Measurements from ENCODE around the gene ITPR2.
A peak's percentile ranks its signal among the peaks of the same experiment; 100 is the strongest.

The ITPR2 gene

GRCh38 chr12:26861690-26862089, 28.7 kb upstream of the ITPR2 start:
- Mint-ChIP-seq H3K4me3 (no peak overlapping the region), H3K36me3 (ENCODE audit: low read depth) (no peaks in the 10 kb centered on the region), H3K4me1 (ENCODE audit: low read depth) (peaks cover 5% of the 10 kb centered on the region), H3K27me3 (peaks cover 4% of the 10 kb centered on the region), H3K27ac (no peak overlapping the region), H3K9me3 (no peaks in the 10 kb centered on the region)
- no peak for DNase-seq

GRCh38 chr12:26857465-26858176, 24.6 kb upstream of the ITPR2 start:
- H3K27ac Mint-ChIP-seq, result no peak overlapping the region
- no peaks in the 10 kb centered on the region for H3K27me3 Mint-ChIP-seq
- no peak for DNase-seq
- no peaks in the 10 kb centered on the region for H3K4me1 Mint-ChIP-seq (ENCODE audit: low read depth)
- H3K4me3 Mint-ChIP-seq, result no peak overlapping the region
- H3K36me3 Mint-ChIP-seq (ENCODE audit: low read depth), result no peaks in the 10 kb centered on the region
- H3K9me3 Mint-ChIP-seq, result no peaks in the 10 kb centered on the region

GRCh38 chr12:26855337-26855736, 22.3 kb upstream of the ITPR2 start:
- Mint-ChIP-seq H3K36me3 (ENCODE audit: low read depth) (no peaks in the 10 kb centered on the region), H3K27me3 (no peaks in the 10 kb centered on the region), H3K27ac (no peak overlapping the region), H3K4me3 (no peak overlapping the region), H3K9me3 (no peaks in the 10 kb centered on the region), H3K4me1 (ENCODE audit: low read depth) (no peaks in the 10 kb centered on the region)
- no peak for DNase-seq

- Mint-ChIP-seq H3K9me3 (no peaks in the 10 kb centered on the region), H3K4me3 (no peak overlapping the region), H3K27ac (no peak overlapping the region), H3K36me3 (ENCODE audit: low read depth) (no peaks in the 10 kb centered on the region), H3K4me1 (ENCODE audit: low read depth) (no peaks in the 10 kb centered on the region), H3K27me3 (peaks cover 3% of the 10 kb centered on the region)
- DNase-seq, result no peak
Observed at GRCh38 chr12:26854031-26854390, 21.0 kb upstream of the ITPR2 start.

GRCh38 chr12:26853303-26854030, 20.5 kb upstream of the ITPR2 start:
- DNase-seq, result peak; percentile 73
- H3K4me3 Mint-ChIP-seq, result no peak overlapping the region
- H3K27me3 Mint-ChIP-seq, result peaks cover 6% of the 10 kb centered on the region
- H3K36me3 Mint-ChIP-seq (ENCODE audit: low read depth), result no peaks in the 10 kb centered on the region
- no peaks in the 10 kb centered on the region for H3K9me3 Mint-ChIP-seq
- no peak overlapping the region for H3K27ac Mint-ChIP-seq
- H3K4me1 Mint-ChIP-seq (ENCODE audit: low read depth), result no peaks in the 10 kb centered on the region

- DNase-seq, result no peak
- Mint-ChIP-seq H3K27ac (no peak overlapping the region), H3K4me1 (ENCODE audit: low read depth) (peaks cover 3% of the 10 kb centered on the region), H3K9me3 (no peaks in the 10 kb centered on the region), H3K27me3 (peaks cover 14% of the 10 kb centered on the region), H3K4me3 (no peak overlapping the region), H3K36me3 (ENCODE audit: low read depth) (no peaks in the 10 kb centered on the region)
Observed at GRCh38 chr12:26851031-26851809, 18.2 kb upstream of the ITPR2 start.

- no peaks in the 10 kb centered on the region for H3K36me3 Mint-ChIP-seq (ENCODE audit: low read depth)
- H3K4me3 Mint-ChIP-seq, result no peak overlapping the region
- no peak for DNase-seq
- H3K4me1 Mint-ChIP-seq (ENCODE audit: low read depth), result peaks cover 5% of the 10 kb centered on the region
- no peaks in the 10 kb centered on the region for H3K9me3 Mint-ChIP-seq
- peaks cover 17% of the 10 kb centered on the region for H3K27me3 Mint-ChIP-seq
- H3K27ac Mint-ChIP-seq, result no peak overlapping the region
Observed at GRCh38 chr12:26848156-26848825, 15.3 kb upstream of the ITPR2 start.

GRCh38 chr12:26847431-26847830, 14.4 kb upstream of the ITPR2 start:
- Mint-ChIP-seq H3K27me3 (peaks cover 17% of the 10 kb centered on the region), H3K4me1 (ENCODE audit: low read depth) (peaks cover 5% of the 10 kb centered on the region), H3K4me3 (no peak overlapping the region), H3K36me3 (ENCODE audit: low read depth) (no peaks in the 10 kb centered on the region), H3K9me3 (no peaks in the 10 kb centered on the region), H3K27ac (no peak overlapping the region)
- DNase-seq, result no peak

- H3K9me3 Mint-ChIP-seq, result no peaks in the 10 kb centered on the region
Observed at GRCh38 chr12:26846416-26846815, 13.4 kb upstream of the ITPR2 start.

GRCh38 chr12:26845984-26846383, 13.0 kb upstream of the ITPR2 start:
- peaks cover 17% of the 10 kb centered on the region for H3K27me3 Mint-ChIP-seq
- H3K9me3 Mint-ChIP-seq, result no peaks in the 10 kb centered on the region
- H3K27ac Mint-ChIP-seq, result no peak overlapping the region
- peaks cover 8% of the 10 kb centered on the region for H3K4me1 Mint-ChIP-seq (ENCODE audit: low read depth)
- H3K4me3 Mint-ChIP-seq, result no peak overlapping the region
- DNase-seq, result no peak
- no peaks in the 10 kb centered on the region for H3K36me3 Mint-ChIP-seq (ENCODE audit: low read depth)

More at GRCh38 chr12:26846416-26846815, 13.4 kb upstream of the ITPR2 start:
- no peak for DNase-seq
- Mint-ChIP-seq H3K4me3 (no peak overlapping the region), H3K27me3 (peaks cover 17% of the 10 kb centered on the region), H3K27ac (no peak overlapping the region), H3K4me1 (ENCODE audit: low read depth) (peaks cover 5% of the 10 kb centered on the region), H3K36me3 (ENCODE audit: low read depth) (no peaks in the 10 kb centered on the region)

GRCh38 chr12:26845057-26845666, 12.2 kb upstream of the ITPR2 start:
- no peak overlapping the region for H3K4me3 Mint-ChIP-seq

GRCh38 chr12:26843311-26843710, 10.3 kb upstream of the ITPR2 start:
- no peak overlapping the region for H3K4me3 Mint-ChIP-seq
- H3K4me1 Mint-ChIP-seq (ENCODE audit: low read depth), result peaks cover 11% of the 10 kb centered on the region
- peaks cover 11% of the 10 kb centered on the region for H3K27me3 Mint-ChIP-seq
- no peaks in the 10 kb centered on the region for H3K36me3 Mint-ChIP-seq (ENCODE audit: low read depth)
- H3K9me3 Mint-ChIP-seq, result no peaks in the 10 kb centered on the region
- DNase-seq, result no peak
- H3K27ac Mint-ChIP-seq, result no peak overlapping the region

More at GRCh38 chr12:26845057-26845666, 12.2 kb upstream of the ITPR2 start:
- Mint-ChIP-seq H3K27me3 (peaks cover 17% of the 10 kb centered on the region), H3K36me3 (ENCODE audit: low read depth) (no peaks in the 10 kb centered on the region), H3K9me3 (no peaks in the 10 kb centered on the region), H3K27ac (no peak overlapping the region), H3K4me1 (ENCODE audit: low read depth) (peaks cover 11% of the 10 kb centered on the region)
- DNase-seq, result no peak

GRCh38 chr12:26841085-26841484, 8.1 kb upstream of the ITPR2 start:
- Mint-ChIP-seq H3K4me1 (ENCODE audit: low read depth) (peaks cover 7% of the 10 kb centered on the region), H3K27me3 (peaks cover 1% of the 10 kb centered on the region), H3K36me3 (ENCODE audit: low read depth) (no peaks in the 10 kb centered on the region), H3K27ac (no peak overlapping the region), H3K4me3 (no peak overlapping the region), H3K9me3 (no peaks in the 10 kb centered on the region)
- DNase-seq, result no peak

- Mint-ChIP-seq H3K4me1 (ENCODE audit: low read depth) (peaks cover 6% of the 10 kb centered on the region), H3K9me3 (no peaks in the 10 kb centered on the region), H3K27ac (no peak overlapping the region), H3K36me3 (ENCODE audit: low read depth) (no peaks in the 10 kb centered on the region), H3K27me3 (no peaks in the 10 kb centered on the region), H3K4me3 (no peak overlapping the region)
- DNase-seq, result no peak
Observed at GRCh38 chr12:26839512-26839911, 6.5 kb upstream of the ITPR2 start.
